GM12873 (cell line): ENCODE data around the gene GRK5.

Source experiments
- CTCF ChIP-seq: IDR thresholded peaks from 2 replicates; pipeline ENCODE4 v1.5.1; 2012; ENCODE audit warnings: low read depth, mild to moderate bottlenecking, moderate library complexity, low read length, control low read depth; ENCODE audit not compliant: insufficient read depth; ENCODE audit errors: missing control alignments

The GRK5 gene

GRCh38 chr10:119359025-119359424 lies 151.7 kb downstream of the GRK5 start:
- no peak for TF ChIP-seq CTCF

- TF ChIP-seq CTCF = no peak
These were observed 153.0 kb downstream of the GRK5 start for GRCh38 chr10:119360181-119360921.

GRCh38 chr10:119361037-119361436 lies 153.7 kb downstream of the GRK5 start:
- TF ChIP-seq CTCF = no peak

GRCh38 chr10:119362122-119362521 lies 154.8 kb downstream of the GRK5 start:
- no peak for TF ChIP-seq CTCF

- no peak for TF ChIP-seq CTCF
These were observed 157.6 kb downstream of the GRK5 start for GRCh38 chr10:119364645-119365600.

GRCh38 chr10:119365773-119366599 lies 158.6 kb downstream of the GRK5 start:
- TF ChIP-seq CTCF = no peak
